NCI-H187 (cell line): ENCODE measurements around the gene FHIT.
A peak's percentile ranks its signal among the peaks of the same experiment; 100 is the strongest.
"Not testable (repeated sequence)": the region's sequence is repeated elsewhere in the genome, so short reads cannot be mapped to it uniquely, and the experiment has no call there.

Experiments
- DNase-seq, 2 experiments: peaks; one replicate each; lab custom pipeline; 2025; lab: John Stamatoyannopoulos, UW

Gene FHIT

DNA sequence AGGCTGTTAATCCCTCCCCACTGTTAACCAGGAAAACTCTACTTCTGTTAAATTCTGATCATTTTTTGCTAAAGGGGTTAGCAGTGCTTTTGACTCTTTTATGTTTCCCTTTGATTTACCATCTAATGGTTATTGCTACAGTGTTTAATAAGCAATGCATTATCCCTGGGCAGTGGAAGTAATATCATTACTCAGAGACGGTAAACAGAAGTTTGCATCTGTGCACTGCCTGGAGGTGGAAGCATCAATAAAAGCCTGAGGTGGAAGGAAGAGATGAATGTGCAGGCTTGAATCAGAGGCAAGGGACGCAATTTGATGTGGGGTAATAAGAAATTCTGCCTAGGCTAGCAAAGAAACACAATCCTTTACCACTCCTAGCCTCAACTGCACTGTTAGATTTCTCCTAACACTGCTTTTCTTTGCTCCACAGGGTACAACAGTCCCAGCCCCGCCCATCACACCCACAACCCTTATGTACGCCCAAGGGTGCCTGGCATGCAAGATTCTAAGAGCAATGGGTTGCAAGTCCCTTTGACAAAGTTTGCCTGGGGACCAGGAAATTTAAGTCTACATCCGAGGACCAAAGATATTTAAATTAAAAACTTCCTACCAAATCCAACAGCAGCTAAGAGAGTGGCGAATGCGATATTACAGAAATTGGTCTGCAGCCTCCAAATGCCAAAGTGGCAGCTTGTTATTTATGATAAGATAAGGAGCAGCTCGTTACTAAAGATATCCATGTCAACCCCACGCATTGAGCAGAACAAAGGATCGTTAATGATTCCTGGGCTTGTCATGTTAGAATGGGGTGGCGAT, 261.4 kb downstream of the FHIT start:
- no peak for DNase-seq

DNA sequence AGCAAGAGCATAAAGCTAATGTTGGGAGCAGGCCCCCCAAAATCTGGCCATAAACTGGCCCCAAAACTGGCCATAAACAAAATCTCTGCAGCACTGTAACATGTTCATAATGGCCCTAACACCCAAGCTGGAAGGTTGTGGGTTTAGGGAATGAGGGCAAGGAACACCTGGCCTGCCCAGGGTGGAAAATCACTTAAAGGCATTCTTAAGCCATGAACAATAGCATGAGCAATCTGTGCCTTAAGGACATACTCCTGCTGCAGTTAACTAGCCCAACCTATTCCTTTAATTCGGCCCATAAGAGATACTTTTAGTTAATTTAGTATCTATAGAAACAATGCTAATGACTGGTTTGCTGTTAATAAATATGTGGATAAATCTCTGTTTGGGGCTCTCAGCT, 264.1 kb downstream of the FHIT start:
- DNase-seq, result not testable (repeated sequence)

DNA sequence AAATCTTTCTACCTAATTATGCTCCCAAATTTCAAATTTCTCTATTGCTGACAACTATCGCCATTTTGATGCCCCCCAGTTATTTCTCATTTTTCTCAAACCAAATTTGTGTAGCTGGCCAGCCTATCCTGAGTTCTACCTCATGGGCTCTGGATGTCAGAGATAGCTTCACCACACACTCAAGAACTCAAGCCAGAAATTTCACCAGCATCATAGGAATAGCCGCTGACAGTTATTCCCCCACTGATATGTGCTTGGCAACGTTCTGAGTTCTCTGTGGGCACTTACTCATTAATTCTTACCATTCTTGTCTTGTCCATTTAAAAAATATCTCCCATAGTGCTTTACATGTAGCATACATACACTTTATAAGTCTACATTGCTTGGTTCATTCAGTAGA, 264.7 kb downstream of the FHIT start:
- DNase-seq, result no peak

DNA sequence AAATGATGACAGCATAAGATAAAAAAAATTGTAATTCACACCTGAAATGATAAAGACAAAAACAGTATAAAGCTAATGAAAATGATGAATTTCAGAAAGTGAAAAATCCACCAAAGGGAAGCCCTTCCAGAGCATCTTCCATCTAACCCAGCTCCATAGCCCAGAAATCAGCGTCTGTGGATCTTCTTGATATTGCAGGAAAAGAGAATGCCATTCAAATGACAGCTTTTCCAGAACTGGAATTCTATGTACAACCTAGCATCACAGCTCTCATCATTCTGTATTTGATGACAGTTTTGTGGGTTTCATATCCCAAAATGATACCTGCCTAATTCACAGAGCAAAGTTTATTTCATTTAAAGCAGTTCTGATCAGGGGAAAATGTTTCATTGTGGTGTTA, 267.3 kb downstream of the FHIT start:
- DNase-seq, result no peak

DNA sequence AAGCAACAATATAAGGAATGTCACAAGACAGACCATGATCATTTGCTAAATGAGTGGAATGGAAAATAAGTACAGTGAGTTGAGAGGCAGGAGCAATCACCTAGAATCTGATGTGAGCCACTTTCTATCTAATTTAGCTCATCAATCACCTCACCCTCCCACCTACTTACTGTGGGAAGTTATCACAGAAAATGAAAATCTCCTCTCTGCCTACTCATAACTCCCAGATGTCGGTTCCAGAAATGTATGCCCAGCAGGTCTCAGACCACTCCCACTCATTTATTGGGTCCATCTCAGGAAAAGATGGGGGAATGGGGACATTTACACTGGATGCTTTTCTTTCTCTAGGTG, 270.9 kb downstream of the FHIT start:
- no peak for DNase-seq

DNA sequence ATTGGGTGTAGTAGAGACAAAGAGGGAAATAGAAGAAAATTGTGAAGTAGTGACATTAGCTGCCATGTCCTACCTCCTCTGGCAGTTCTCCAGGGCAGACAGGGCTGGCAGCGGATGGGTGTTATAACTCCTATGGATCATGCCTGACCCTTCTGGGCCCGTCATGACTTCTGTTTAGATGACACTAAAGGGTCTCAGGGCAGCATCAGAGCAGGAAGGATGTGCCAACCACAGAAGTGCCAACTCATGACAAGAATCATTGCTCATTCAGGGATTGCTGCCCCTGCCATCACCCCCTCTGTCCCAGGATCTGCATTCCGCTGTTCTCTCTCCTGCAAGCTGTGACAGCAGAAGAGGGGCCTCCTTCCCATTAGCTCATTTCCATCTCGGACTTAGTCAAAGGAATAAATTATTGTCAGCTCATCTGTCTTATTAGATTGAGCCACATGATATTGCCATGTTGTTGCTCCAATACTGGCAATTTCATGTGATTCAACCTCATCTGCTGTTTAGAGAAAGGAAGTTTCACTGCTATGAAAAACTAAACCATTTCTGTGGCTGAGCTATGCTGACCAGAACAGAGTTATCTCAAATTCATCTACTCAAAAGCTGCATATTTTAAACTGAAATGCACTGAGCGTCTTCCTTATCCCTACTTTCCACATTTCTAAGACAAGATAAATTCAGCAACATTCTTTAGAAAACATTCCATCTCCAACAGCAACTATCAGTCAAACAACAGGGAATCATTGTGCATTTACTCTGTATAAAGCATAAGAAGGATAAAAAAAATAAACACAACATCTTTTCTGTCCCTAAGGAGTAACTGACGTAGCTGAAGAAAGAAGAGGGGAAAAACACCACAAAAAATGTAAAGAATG, 271.6 kb downstream of the FHIT start:
- no peak for DNase-seq

DNA sequence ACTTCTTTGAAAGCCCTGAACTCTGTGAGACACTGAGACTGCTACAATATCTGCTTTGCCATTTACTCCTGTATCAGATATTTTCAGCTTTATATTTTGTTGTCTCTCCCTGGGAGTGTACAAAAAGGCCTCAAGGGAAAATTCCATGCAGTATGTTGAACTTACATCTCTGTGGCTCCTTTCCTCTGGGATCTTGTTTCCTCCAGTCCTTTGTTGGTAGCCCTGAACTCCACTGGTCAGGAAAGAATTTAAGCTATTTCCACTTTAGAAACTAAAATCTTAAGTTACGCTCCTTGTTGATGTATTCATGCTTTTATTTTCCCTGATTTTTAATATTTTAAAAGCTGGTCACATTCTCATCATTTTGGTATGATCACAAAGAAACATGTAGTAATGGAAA, 277.9 kb downstream of the FHIT start:
- no peak for DNase-seq

DNA sequence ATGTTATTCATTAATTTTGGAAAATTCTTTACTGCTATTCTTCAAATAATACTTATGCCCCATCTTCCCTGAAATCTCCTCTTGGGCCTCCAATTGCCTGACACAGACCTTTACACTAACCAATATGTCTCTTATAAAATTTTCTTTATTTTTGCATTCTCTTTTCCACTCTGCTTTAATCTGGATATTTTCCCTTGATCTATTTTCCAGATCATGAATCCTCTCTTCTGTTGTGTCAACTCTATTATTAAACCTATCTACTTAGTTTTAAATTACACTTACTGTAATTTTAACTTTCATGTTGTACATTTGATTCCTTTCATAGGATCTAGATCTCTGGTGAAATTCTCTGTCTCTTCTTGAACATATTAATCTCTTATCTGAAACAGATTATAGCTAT, 278.7 kb downstream of the FHIT start:
- DNase-seq, result no peak

DNA sequence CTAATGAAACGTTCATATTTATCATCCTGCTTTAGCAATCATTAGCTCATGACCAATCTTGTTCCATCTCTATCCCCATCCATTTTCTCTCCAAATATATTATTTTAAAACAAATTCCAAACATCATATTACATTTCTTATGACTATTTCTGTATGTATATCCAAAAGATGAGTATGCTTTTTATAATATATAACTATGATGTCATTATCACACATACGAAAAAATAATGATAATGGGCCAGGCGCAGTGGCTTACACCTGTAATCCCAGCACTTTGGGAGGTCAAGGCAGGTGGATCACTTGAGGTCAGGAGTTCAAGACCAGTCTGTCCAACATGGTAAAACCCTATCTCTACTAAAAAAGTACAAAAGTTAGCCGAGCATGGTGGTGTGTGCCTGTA, 280.4 kb downstream of the FHIT start:
- no peak for DNase-seq

DNA sequence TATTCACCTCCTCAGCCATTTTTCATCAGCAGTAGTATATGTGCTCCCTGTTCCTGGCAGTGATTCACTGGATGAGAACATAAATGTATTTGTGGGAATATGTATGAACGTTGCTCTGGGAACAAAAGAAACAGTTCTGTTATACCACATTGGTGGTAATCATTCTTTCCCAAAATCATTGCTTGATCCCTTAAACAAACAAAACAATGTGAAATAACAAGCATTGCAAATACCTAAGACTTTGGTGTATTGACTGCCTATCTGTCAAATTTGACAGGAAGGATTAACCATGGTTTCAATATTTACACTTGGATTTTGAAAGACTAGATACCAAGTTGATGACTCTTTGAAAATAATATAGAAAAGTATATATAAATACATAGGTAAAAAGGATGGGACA, 284.1 kb downstream of the FHIT start:
- DNase-seq, result no peak

DNA sequence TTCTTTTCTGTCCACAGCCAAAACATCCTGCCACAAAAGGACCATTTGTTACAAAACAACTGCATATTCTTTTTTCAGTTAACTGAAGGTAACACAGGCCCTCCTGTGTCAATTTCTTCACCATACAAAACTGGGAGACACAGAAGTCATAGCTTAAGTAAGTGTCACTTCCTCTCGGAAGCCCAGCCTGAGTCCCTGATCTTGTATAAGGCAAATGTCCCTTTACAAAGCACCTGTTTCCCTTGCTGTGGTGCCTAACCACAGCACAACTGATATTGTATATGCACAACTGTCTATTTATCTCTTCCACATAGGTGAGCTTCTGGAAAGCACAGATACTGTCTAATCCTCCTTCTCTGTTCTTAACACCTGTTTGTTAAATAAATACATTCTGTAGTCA, 293.7 kb downstream of the FHIT start:
- no peak for DNase-seq

DNA sequence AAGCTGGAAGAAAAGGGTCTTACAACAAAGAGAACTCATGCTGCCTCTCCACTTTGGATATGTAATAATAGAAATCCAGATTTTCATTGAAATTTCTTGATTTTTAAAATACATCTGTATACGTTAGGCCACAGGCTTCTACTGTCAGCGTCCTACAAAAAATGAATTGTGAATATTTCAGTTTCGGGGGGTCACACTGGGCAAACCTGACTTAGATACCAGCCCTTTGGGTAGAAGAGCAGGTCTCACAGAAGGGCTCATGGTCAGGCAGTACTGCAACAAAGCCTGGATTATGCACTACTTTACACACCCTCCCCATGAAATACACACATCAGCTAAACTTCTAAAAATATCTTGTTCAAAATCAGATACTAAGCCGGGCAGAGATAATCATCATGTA, 294.5 kb downstream of the FHIT start:
- no peak for DNase-seq

DNA sequence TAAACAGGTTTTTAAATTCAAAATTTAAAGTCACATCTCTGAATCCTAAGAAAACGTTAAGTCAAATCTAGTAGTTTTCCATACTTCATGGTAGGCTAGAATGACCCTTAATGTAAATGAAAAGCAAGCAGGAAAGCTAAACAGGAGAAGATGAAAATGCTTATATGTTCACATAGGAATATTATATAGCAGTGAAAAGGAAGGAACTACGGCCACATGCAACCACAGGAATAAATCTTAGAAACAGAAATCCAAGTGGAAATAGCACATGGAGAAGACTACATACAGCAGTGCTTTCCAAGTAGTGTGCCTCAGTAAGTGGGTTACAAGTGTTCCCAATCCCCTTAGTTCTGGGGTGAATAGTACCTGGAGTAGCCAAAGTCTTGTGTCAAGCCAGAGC, 296.2 kb downstream of the FHIT start:
- DNase-seq, result no peak

DNA sequence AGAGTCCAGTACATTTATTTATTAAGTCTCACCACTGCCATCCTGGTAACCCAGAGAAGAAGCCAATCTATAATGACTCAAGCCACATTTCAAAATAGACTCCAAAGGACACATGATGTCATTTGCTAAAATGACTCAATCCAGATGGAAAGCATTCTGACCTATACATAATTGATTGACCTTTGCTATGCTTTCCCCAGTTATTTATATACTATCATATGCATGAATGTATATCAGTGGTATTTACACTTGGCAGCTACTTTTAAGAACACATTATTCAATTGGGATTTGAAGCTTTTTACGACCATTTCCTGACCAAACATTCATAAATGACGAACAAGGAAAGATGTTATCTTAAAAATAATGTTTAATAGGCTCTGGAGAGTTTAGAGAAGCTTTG, 297.2 kb downstream of the FHIT start:
- no peak for DNase-seq

DNA sequence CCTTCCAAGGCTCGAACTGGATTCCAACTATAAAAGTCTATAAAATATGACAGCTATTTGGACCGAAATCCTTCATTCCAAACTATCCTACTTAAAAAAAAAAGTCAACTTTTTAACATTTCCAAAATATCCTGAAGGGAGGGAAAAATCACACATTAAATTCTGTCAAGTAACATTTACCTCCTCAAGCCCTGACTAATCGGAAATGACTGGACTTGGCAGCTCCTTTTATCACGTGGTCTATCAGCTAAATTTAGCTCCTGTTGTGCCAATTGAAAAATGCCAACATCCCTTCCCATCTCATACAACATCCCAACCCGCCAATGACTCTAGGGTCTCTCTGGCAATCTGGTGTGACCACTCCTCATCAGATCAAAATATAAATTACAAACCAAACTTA, 297.9 kb downstream of the FHIT start:
- no peak for DNase-seq

DNA sequence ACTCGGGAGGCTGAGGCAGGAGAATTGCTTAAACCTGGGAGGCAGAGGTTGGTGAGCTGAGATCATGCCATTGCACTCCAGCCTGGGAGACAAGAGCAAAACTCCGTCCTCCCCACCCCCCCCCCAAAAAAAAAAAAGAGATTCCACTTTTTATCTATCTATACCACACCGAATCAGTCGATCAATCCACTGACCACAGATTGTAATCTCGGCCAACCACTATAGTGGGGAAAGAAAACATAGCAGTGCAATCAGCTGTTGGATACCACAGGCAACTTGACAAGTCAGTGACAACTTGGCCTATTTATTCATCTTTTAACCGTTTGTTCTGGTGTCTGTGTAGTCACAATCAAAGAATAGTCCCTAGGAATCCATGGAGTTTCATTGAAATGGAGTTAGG, 299.2 kb downstream of the FHIT start:
- DNase-seq, result no peak

DNA sequence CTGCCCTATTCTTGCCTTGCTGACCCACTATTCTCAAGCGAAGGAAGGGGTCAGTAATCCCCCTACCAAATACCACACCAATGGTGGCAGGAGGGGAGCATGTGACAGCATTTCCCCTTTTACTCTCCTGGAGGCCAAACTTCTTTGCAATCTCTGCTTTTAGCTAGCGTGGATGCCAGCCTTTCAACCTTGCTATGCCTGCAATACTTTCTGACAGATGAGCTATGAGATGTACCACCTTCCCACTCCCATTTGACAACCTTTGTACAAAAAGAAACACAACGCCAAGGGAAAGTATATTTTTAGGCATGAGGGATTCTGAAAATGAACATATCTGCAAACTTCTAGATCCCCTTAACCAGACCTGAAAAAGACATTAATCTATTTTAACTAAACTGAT, 302.1 kb downstream of the FHIT start:
- no peak for DNase-seq

DNA sequence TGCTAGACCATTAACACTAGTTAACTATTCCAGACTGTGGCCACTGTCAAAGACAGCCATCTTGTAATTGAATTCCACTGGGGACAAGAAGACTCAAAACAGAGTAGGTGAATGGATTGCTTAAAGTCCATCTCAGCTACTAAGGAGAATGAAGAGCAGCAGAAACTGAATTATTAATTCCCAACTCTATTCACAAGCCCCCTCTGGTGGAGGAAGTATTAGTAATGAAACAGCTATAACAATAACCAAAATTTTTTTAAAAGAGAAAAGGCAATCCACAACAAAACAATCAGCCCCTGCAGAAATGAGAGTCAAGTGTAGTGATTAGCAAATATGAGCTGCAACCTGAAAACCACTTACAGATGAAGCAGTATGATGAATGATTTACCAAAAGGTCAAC, 302.8 kb downstream of the FHIT start:
- no peak for DNase-seq

DNA sequence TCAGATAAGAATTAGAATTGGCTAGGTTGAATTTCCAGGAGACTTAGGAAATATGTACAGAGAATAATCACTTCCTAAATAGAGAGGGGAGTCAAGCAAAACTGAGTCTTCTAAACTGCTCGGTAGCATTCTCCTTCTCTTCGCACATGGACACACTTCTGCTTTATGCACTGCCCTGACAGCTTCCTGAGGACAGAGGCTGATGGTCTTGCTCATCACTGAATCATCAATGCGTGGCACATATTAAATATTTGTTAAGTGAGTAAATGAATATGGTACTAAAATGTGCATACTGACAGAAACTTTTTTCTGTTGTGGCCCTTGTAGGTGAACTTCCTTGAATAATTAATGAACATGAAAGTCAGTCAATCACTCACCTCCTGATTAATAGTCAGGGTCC, 315.5 kb downstream of the FHIT start:
- DNase-seq, result no peak

DNA sequence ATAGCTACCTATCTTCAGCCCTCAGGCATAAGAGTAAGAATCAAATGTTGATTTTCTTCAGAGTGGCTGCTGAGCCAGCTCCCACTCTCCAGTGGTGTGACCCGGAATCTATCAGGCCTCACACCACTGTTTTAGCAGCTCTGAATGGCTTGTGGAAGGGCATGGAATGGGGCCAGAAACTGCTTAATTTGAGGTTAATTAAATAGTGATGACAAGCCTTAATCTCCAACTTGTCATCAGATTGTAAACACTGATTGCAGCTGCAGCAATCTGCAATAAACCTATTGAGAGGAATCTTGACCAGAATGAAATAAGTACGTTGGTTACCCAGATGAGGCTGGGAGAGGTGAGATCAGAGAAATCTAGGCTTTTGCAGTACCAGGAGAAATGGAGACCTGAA, 317.4 kb downstream of the FHIT start:
- no peak for DNase-seq

DNA sequence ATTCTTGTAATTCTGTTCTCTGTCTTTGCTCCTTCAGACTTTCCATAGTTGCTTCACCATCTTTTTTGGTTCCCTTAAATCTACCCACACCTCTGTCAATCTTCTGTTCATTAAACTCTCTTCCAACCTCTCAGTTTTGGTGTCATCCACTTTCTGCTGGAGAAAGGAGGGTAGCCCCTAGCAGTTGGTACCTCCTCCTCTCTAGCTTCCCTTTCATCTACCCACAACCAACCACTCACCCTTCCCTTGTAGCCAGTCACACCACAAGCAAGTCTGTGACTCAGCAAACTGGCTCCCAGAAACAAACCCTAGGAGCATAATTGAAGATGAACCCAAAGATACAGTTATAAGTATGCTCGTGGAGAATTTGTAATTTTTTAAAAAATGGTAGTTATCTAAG, 318.6 kb downstream of the FHIT start:
- DNase-seq, result no peak

DNA sequence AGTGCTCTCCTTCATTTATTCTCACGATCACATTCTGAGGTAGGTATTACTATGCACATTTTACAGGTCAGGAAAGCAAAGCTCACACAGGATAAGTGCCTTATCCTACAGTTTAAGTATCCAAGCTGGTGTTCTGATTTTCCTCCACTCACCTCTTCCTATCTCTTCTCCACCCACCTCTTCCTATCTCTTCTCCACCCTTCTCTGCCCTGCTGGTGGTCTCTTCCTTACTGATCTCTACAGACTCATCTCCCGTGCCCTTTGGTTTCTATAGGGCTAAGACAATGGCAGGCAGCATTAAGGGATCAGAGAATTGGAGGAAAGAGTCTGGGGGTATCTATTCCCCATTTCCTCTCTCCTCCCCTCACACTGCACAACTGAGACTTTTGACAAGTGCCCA, 319.1 kb downstream of the FHIT start:
- DNase-seq, result no peak

DNA sequence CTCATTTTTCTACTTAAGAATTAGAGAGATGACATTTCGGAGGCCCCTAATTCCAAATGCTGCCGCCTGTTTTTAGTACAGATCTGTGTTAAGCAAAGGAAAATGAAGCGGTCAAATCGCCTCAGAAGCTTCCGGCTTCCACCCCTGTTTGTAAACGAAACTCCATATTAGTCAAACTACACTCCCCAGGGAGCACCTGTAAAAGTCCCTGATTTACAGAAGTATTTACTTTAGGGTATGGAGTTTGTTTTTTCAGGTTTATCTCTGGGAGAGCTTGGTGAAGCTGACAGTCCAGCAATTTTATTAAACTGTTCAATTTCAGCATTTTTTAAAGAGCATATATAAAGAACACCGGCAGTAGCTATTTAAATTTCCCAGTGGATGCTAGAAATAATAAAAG, 319.8 kb downstream of the FHIT start:
- DNase-seq, result peak in 1 of 2 experiments; percentile 7

DNA sequence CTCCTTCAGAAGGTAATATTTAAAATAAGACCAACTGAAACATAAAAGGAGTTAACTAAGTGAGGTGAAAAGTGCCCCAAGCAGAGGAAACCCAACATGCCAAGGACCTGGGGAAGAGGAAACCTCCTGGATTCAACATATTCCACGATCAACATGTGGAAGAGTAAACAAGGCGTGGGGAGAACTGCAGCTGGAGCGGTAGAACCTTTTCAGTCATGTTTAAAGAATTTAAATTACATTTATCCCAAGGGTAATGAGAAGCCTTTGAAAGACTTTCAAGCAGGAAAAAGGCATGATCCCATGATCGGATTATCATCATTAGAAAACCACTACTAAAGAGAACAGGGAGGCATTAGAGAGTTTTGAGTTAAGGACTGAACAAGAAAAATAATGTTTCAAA, 330.7 kb downstream of the FHIT start:
- no peak for DNase-seq
